ENCODE results near the gene PUM1. TPM values are rescaled to one million over a fixed set of nuclear protein-coding genes. Genes with fewer than 3 reads are reported as not detected.

PUM1 gene
- total and polyA plus RNA-seq, 2 experiments from 2014 or later: 68.6 to 97.4 TPM

DNA sequence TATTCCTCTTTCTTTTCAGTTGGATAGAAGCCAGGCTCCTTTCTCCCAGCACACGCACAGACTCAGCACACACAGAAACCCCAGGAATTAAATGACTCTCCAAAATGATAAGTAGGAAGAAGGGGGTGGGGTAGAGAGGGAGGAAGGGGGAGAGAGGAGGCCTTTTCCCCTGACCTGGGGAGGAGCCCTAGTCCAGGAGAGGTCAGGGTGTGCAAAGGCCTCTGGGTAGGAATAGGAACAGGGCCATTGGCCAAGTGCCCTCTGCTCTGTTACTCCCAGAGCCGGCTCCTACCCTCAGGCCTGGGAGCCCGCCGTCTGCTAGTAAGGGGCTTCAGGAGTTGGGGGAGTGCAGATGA lies 35.6 kb upstream of the PUM1 start:
- Histone ChIP-seq H3K4me1 (ENCODE audit: insufficient read depth) (peaks cover 19% of the 10 kb centered on the region), H2AFZ (peak overlapping the region; percentile 10), H3K79me2 (no peaks in the 10 kb centered on the region), H3K27ac (peak overlapping the region; percentile 78), H3K27me3 (no peaks in the 10 kb centered on the region), H3K36me3 (replicated peaks; ENCODE audit: insufficient read depth, low read depth) (no peaks in the 10 kb centered on the region), H3K9me2 (replicated peaks; ENCODE audit: insufficient read depth) (no peaks in the 10 kb centered on the region), H3K9me3 (ENCODE audit: low read depth) (no peaks in the 10 kb centered on the region), H3K4me3 (no peak overlapping the region), H3K4me2 (peak overlapping the region; percentile 0), H4K20me1 (ENCODE audit: insufficient read depth, poor library complexity, severe bottlenecking) (no peaks in the 10 kb centered on the region)
- 53% methylated on average over 4 of the region's 4 CpGs for WGBS (ENCODE audit: low lambda C conversion rate, missing lambda C conversion rate)
- TF ChIP-seq EZH2 (IDR thresholded peaks at IDR 0.05; ENCODE audit: borderline replicate concordance): no peak
- no peak for TF ChIP-seq EZH2phosphoT487 (IDR thresholded peaks at IDR 0.05; ENCODE audit: low read depth, severe bottlenecking, unreplicated experiment)
- TF ChIP-seq, protein P1, sequence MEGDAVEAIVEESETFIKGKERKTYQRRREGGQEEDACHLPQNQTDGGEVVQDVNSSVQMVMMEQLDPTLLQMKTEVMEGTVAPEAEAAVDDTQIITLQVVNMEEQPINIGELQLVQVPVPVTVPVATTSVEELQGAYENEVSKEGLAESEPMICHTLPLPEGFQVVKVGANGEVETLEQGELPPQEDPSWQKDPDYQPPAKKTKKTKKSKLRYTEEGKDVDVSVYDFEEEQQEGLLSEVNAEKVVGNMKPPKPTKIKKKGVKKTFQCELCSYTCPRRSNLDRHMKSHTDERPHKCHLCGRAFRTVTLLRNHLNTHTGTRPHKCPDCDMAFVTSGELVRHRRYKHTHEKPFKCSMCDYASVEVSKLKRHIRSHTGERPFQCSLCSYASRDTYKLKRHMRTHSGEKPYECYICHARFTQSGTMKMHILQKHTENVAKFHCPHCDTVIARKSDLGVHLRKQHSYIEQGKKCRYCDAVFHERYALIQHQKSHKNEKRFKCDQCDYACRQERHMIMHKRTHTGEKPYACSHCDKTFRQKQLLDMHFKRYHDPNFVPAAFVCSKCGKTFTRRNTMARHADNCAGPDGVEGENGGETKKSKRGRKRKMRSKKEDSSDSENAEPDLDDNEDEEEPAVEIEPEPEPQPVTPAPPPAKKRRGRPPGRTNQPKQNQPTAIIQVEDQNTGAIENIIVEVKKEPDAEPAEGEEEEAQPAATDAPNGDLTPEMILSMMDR (IDR thresholded peaks at IDR 0.05; ENCODE audit: poor library complexity): no peak
- DNase-seq (ENCODE audit: low spot score): peak; percentile 29

DNA sequence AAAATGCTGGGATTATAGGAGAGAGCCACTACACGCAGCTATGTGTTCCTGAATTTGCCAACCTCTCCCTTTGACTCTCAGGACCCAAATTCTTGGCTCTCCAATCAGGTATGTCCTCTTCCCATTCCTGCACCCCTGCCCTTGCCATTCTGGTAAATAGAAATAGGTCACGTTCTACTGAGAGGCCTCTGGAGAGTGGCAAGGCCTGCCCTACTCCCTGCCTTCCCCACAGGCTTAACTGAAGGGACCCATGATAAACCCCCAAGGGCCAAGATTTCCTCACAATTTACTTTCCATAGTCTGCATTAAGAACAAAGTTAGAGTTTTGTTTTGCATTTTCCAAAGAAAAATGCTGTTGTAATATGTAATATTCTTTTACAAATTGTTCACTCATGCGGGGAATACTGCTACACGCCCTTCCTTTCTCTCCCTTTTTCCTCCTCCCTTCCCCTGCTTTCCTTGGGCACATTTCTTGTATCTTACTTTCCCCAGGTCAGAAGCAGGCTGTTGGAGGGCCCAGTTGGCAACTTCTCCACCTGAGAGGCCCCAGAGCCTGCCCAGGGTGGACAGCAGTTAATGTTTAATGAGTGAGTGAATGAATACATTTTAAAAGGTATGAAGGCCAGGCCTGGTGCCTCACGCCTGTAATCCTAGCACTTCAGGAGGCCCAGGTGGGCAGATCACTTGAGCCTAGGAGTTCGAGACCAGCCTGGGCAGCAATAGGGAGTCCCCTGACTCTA lies 33.9 kb upstream of the PUM1 start:
- TF ChIP-seq EZH2 (IDR thresholded peaks at IDR 0.05; ENCODE audit: borderline replicate concordance) (no peak), EZH2phosphoT487 (IDR thresholded peaks at IDR 0.05; ENCODE audit: low read depth, severe bottlenecking, unreplicated experiment) (no peak)
- TF ChIP-seq, protein P1 (IDR thresholded peaks at IDR 0.05; ENCODE audit: poor library complexity): no peak
- H3K9me2 ChIP-seq (replicated peaks; ENCODE audit: insufficient read depth): no peaks in the 10 kb centered on the region
- H3K9me3 ChIP-seq (ENCODE audit: low read depth): no peaks in the 10 kb centered on the region
- H3K4me1 ChIP-seq (ENCODE audit: insufficient read depth): peaks cover 19% of the 10 kb centered on the region
- H2AFZ ChIP-seq: no peak overlapping the region
- 76% methylated on average over 6 of the region's 6 CpGs for WGBS (ENCODE audit: low lambda C conversion rate, missing lambda C conversion rate)
- H3K27ac ChIP-seq: peak overlapping the region; percentile 78
- no peaks in the 10 kb centered on the region for H4K20me1 ChIP-seq (ENCODE audit: insufficient read depth, poor library complexity, severe bottlenecking)
- H3K79me2 ChIP-seq: no peaks in the 10 kb centered on the region
- H3K27me3 ChIP-seq: no peaks in the 10 kb centered on the region
- H3K36me3 ChIP-seq (replicated peaks; ENCODE audit: insufficient read depth, low read depth): no peaks in the 10 kb centered on the region
- H3K4me3 ChIP-seq: no peak overlapping the region
- peak; percentile 65 for DNase-seq (ENCODE audit: low spot score)
- no peak overlapping the region for H3K4me2 ChIP-seq

DNA sequence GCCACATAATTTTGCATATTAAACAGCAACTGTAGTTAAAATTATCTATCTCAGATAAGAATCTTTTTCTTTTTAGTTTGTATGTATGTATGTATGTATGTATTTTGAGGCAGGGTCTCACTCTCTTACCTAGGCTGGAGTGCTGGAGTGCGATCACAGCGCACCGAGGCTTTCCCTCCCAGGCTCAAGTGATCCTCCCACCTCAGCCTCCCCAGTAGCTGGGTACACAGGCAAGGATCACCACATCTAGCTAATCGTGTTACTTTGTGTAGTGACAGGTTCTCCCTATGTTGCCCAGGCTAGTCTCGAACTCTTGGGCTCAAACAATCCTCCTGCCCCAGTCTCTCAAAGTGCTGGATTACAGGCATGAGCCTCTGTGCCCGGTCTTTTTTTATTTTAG lies 30.5 kb upstream of the PUM1 start:
- Histone ChIP-seq H4K20me1 (ENCODE audit: insufficient read depth, poor library complexity, severe bottlenecking) (no peaks in the 10 kb centered on the region), H3K4me1 (ENCODE audit: insufficient read depth) (peaks cover 10% of the 10 kb centered on the region), H3K79me2 (no peaks in the 10 kb centered on the region), H3K4me2 (no peak overlapping the region), H3K9me3 (ENCODE audit: low read depth) (no peaks in the 10 kb centered on the region), H3K4me3 (no peak overlapping the region), H3K9me2 (replicated peaks; ENCODE audit: insufficient read depth) (no peaks in the 10 kb centered on the region), H3K27ac (no peak overlapping the region), H3K36me3 (replicated peaks; ENCODE audit: insufficient read depth, low read depth) (no peaks in the 10 kb centered on the region), H3K27me3 (no peaks in the 10 kb centered on the region), H2AFZ (no peak overlapping the region)
- DNase-seq (ENCODE audit: low spot score): no peak
- no peak for TF ChIP-seq EZH2 (IDR thresholded peaks at IDR 0.05; ENCODE audit: borderline replicate concordance)
- TF ChIP-seq EZH2phosphoT487 (IDR thresholded peaks at IDR 0.05; ENCODE audit: low read depth, severe bottlenecking, unreplicated experiment): no peak
- TF ChIP-seq, protein P1 (IDR thresholded peaks at IDR 0.05; ENCODE audit: poor library complexity): no peak
- WGBS (ENCODE audit: low lambda C conversion rate, missing lambda C conversion rate): 92% methylated on average over 6 of the region's 6 CpGs
